HG02623 (cell line): ENCODE measurements around the gene MCM3AP.
"Not testable (repeated sequence)": the region's sequence is repeated elsewhere in the genome, so short reads cannot be mapped to it uniquely, and the experiment has no call there.

Source experiments
- ATAC-seq: cut with Tn5 transposase; IDR thresholded peaks from one replicate; pipeline ENCODE4 v1.9.1; 2021; ENCODE audit warnings: moderate library complexity; ENCODE audit not compliant: unreplicated experiment

Gene MCM3AP

DNA sequence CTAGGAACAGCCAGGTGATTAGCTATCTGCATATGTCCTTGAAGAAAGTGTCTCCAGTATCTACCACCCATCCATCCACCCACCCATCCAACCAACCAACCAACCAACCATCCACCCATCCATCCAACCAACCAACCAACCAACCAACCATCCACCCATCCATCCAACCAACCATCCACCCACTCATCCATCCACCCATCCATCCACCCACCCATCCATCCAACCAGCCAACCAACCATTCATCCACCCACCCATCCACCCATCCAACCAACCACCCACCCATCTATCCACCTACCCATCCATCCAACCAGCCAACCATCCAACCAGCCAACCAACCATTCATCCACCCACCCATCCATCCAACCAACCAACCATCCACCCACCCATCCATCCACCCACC, 26.2 kb upstream of the MCM3AP start:
- no peak for ATAC-seq

DNA sequence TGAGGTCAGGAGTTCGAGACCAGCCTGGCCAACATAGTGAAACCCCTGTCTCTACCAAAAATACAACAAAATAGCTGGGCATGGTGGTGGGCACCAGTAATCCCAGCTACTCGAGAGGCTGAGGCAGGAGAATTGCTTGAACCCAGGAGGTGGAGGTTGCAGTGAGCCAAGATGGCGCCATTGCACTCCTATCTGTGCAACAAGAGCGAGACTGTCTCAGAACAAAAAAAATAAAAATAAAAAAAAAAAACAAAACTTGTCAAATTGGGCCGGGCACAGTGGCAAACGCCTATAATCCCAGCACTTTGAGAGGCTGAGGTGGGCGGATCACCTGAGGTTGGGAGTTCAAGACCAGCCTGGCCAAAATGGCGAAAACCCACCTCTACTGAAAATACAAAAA, 24.8 kb upstream of the MCM3AP start:
- not testable (repeated sequence) for ATAC-seq

DNA sequence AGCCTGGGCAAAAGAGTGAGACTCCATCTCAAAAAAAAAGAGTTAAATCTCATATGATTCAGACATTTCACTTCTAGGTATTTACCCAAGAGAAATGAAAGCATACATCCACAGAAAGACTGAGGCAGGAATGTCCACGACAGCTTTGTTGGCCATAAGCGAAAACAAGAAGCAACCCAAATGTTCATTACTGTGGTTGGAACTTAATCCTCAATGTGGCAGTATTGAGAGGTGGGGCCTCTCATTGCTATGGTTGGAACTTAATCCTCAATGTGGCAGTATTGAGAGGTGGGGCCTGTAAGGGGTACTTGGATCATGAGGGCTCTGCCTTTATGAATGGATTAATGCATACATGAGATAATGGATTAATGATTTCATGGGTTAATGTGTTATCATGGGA, 23.0 kb upstream of the MCM3AP start:
- ATAC-seq: no peak

DNA sequence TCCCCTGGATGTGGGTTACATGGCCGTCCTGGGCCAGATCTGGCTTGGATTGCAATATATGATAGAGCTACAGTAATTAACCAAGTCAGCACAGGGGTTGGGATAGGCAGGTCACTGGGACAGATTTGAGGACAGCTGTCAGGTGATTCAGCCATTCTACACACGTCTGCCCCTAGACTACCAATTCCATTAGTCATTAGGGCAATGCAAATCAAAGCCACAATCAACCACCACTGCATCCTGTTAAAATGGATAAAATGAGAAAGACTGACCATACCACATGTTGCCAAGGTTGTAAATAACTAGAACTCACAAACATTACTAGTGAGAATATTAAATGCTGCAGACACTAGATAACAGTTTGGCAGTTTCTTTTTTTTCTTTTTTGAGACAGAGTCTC, 22.2 kb upstream of the MCM3AP start:
- ATAC-seq: no peak

DNA sequence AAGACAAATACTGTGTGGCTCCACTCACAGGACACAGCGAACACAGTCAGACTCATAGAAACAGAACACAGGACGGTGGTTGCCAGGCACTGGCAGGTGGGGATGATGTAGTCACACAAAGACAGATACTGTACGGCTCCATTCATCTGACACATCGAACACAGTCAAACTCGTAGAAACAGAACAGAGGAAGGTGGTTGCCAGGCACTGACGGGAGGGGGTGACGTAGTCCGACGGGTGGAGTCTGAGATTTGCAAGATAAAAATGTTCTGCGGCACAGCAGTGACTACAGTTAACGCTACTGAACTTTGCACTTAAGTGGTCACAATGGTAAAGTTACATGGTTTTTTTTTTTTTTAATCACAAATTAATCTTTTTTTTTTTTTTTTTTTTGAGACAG, 19.5 kb upstream of the MCM3AP start:
- ATAC-seq: no peak

DNA sequence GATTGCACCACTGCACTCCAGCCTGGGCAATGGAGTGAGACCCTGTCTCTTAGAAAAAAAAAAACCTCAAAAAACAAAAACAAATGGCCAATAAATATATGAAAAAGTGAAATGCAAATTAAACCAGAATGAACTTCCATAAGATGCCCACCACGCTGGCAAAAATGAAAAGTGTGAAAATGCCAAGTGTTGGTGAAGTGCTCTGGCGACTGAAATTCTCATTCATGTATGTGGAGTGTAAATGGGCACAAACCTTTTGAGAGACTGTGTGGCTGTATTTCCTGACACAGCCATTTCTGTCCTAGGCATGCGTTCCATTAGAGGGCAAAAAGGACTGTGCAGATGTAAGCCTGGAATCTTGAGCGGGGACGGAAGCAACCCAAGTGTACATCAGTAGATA, 19.0 kb upstream of the MCM3AP start:
- ATAC-seq: no peak

DNA sequence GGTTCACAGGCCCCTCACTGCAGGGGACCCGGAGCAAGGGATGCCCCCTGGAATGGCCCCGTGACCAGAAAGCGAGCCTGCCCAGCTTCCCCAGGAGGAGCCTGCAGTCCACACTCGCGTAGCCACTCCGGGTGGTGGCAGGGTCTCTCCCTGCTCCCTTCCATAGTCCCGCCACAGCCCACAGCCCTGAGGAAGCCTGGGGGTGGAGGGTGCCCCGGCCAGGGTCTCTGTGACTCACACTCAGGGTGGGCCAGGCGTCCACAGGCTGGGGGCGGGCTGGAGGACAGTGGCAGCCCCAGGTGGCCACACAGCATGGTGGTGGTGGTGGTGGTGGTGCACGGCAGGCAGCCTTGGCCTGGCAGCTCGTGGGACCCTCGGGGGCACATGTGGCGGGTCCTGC, 16.3 kb upstream of the MCM3AP start:
- no peak for ATAC-seq

DNA sequence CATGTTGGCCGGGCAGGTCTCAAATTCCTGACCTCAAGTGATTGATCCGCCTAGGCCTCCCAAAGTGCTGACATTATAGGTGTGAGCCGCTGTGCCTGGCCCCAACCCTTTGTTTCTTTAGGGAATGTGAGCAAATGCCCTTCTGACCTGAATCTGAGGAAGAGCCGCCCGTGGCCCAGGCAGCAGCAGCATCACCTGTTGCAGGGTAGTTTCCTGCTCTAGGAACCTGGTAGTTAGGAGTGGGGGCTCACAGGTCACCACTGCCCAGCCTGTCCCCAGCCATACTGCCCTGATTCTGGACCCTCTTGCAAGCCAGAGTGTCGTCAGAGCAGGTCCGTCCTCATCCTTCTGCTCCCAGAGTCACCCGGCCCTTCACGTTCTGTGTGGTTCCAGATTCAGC, 13.8 kb upstream of the MCM3AP start:
- no peak for ATAC-seq

DNA sequence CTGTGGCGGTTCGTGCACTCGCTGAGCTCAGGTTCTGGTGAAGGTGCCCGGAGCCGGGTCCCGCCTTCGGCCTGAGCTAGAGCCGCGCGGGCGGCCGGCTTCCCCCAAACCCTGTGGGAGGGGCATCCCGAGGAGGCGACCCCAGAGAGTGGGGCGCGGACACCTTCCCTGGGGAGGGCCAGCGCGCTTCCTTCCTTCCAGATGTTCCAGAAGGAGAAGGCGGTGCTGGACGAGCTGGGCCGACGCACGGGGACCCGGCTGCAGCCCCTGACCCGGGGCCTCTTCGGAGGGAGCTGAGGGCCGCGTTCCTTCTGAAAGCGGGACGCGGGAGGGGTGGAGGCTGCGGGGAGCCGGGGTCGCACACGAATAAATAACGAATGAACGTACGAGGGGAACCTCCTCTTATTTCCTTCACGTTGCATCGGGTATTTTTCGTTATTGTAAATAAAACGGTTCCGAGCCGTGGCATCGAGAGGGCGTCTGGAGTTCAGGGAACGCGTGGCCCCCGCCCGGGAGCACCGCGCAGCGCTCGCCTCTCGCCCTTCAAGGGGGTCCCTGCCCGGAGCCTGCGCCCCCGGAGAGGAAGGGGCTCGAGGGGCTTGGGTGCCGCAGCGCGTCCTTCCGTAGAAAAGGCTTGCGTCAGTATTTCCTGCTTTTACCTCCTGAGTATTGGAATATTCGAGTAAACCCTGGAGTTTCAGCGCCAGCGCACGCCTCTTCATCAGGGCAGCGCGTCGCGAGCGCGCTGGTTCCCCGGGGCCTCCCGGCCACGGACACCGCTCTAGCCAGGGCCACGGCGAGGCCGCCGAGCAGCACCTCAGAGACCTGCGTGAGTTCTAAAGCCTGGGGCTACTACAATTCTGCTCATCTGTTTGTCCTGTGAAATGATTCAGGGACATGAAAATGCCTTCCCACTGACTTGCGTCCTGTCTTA, 12.2 kb upstream of the MCM3AP start:
- ATAC-seq: no peak

DNA sequence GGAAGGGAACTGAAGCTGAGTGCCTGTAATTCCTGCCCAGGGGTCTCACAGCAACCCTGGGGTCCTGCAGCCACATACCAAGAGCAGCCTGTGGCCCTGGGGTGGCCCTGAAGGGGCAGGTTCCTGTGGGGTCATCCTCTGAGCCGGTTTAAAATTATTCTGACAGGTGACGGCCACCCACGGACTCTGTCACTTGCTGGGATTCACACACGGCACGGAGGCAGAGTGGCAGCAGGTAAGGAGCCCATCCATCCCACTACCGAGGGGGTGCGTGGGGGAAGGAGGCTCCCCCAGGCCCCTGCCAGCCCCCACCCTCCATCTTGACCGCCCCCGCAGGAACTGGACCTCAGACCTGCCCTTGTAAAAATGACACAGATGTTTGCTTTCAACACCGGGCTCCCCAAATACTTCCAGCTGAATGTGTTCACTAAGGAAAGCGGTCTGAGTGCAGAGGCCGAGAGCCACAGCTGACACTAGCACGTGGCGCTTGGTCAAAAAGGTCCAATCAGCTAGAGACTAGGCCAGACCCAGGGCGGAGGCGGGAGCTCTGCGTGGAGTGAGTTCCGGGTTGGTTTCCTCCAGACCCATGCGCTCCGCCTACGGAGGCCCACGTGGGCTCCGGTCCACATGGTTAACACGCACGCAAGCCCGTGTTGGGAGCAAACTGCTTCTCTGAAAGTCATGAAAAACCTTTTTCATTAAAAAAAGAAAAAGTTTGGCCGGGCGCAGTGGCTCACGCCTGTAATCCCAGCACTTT, 10.8 kb upstream of the MCM3AP start:
- no peak for ATAC-seq

DNA sequence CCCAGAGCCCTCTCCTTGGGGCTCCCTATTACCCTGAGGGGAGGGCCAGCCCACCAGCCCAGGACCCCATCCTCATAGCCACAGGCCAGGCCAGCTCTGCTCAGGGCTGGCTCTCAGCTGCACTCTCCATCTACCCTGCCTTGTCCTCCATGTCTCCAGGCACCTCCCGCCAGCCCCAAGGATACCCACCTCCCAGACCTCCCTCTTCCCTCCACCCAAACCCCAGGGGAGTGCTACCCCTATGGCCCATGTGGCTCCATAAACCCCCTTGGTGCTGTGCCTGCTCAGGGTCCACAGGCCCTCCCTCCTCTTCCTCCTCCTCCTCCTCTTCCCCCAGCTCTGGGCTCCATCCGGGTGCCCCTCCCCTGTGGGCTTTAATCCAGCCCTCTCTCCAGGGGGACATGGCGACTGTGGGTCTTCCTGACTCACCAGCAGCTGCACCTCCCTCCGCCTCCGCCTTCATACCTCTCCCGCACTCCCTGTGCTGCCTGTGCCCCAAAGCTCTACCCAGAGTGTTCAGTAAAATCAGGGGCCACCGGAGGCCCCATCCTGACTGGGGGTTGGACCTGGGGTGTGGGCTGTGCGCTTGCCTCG, 9.9 kb upstream of the MCM3AP start:
- ATAC-seq: no peak

DNA sequence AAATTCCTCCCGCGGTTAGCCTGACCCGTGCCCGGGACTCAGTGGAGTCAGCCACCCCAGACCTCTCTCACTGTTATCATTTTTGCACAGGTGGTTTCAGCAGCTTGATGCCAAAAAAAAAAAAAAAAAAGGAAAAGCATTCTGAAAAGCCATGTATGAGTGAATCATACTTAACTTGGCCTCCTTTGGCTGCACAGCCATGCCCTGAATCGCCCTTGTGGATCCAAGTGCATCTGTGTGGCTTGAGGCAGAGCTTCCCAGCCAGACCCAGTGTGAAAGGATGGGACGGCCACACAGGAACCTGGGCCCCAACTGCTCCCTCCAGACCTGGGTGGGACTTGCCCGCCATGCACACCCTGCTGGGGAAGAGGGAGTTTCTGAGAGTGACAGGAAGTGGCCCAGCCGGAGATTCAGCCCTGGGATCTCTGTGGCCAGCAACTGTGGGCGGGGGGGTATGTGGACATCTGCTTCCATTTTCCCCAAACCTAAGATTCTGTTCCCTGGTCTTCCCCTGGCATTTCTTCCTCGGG, 9.3 kb upstream of the MCM3AP start:
- ATAC-seq: no peak

DNA sequence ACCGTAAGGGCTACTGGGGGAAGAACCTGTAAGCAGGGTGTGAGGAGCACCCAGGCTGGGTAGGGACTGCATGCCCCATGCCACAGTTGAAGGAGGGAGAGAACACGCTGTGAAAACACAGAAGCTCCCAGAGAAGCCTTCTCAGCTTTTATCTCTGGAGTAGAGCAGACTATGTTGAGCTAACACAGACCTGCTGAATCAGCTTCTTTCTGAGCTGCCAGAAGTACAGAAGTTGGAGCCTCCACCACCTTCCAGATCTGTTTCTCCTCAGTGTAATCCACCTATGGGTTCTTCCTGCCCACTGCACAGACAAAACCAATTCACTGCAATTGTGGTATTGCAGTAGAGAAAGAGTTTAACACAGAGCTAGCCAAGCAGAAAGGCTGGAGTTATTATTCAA, 6.2 kb upstream of the MCM3AP start:
- no peak for ATAC-seq

DNA sequence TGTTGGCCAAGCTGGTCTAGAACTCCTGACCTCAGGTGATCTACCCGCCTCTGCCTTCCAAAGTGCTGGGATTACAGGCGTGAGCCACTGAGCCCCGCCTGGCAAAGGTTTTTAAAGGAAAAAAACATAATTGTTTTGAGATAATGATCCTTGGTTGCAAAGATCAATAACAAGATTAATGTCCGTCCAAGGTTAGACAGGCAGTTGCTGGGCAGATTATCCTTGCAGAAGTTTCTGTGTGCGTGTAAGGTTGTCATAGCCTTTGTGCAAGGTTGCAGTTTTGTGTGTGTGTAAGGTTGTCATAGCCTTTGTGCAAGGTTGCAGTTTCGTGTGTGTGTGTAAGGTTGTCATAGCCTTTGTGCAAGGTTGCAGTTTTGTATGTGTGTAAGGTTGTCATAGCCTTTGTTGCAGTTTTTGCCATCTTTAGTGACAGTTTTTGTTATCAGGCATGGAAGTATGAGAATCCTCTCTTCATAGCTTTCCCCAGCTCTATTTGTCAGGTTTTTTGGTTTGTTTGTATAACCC, 4.3 kb upstream of the MCM3AP start:
- ATAC-seq: no peak

DNA sequence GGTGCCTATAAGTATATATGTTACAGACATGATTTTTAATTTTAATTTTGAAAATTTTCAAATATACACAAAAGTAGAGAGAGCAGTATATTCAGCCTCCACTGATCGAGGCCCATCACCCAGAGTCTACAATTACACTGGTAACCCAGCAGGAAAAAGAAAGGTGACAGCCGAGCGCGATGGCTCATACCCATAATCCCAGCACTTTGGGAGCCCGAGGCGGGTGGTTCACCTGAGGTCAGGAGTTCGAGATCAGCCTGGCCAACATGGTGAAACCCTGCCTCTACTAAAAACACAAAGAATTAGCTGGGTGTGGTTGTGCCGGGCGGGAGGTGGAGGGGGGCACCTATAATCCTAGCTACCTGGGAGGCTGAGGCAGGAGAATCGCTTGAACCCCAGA, 2.1 kb upstream of the MCM3AP start:
- ATAC-seq: no peak

DNA sequence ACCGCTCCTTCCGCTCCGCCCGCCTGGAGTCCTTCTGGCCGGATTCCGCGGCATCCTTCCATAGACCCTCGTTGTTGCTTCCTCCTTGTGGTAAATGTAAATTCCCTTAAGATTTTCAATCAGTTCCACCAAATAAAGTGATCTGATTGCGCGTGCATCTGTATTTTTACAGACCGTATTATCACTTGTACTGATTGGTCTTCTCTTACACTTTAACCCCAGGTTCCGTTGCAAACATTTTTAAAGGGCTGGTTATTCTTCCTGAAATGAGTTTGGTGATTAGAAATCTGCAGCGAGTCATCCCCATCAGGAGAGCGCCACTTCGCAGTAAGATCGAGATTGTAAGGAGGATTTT, 1.2 kb upstream of the MCM3AP start:
- ATAC-seq: no peak

DNA sequence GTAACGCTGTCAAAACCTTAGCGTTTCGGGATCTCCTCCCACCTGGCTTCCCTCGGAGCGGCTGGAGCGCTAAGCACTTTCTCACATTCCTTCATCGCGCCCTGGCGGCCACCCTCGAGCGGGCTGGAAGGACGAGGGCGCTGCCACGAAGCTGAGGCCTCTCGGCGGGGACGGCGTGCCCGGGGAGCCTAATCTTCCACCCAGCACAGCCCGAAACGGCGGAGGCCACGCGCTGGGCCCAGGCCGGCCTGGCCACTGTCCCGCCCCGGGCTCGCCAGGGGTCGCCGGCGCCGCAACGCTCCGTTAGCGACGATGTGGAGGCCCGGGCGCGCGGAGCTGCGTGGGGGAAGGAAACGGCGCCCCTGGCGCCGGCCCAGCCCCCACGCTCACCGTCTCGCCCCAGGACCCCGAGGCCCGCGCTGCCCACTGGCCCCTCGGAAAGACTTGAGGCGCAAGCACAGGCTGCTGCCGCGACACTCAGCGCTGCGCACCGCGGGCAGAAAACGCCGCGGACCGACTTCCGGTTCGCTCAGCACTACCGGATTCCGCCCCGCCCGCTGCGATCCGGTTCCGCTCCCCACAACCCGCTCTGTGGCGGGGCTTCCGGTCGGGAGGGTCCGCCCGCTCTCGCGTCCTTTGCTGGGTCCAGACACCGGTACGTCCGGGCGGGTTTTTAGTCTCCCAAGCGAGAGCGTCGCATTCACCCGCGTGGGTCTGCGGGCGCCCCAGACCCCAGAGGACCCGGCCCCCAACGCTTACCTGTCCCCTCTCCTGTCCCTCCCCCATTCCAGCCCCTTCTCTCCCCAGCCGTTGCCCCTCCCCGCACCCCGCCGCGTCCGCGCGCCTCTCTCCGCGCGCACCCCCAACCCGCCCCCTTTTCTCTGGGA, 593 bp upstream of the MCM3AP start, which contains the start of gene YBEY:
Gene YBEY, plus strand, starts transcription at position 582 of the 887 bp plus-strand sequence. CDS start 572 bp downstream, outside the sequence.
- peak; percentile 78 for ATAC-seq

DNA sequence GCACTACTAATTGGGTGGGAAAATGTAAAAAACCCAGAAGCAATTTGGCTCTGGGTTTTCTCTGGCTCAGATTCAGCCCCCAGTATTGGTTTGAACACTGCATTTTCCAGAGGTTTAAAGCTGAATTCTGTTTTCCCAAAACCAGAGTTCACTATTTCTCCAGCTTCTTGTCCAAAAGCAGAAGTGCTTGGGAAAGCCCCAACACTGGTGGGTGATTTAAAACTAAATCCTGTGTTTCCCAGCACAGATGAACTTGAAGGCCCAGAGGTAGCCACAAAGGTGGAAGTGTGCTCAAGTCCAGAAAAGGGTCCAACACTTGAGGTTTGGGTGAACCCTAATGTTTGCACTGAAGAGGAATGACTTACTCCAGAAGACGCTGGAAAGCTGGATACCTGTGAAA, 678 bp downstream of the MCM3AP start:
- ATAC-seq: no peak

DNA sequence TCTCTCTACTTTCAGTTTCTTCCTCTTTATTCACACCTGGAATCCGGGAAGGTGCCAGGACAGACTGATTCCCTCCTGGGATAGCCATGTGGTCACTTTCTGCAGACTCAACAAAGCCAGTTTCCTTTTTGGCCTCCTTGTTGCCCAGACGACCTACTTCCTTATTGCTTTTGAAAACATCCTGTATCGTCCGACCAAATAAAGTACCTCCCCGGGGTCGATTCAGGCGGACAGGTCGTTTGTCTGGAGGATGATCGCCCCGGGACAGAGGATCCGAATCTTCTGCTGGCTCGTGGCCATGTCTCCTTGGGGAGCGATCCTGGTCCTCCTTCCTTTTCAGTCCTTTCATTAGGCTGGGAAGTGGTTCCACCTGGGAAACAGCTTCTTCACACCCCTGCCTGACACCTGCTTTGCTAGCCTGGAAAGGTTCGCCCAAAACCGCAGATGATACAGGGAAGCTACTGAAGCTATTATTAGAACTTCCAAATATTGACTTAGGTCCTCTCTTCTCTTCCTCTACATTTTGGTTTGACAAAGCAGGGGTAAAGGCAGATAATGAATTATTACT, 1.2 kb downstream of the MCM3AP start:
- ATAC-seq: no peak

DNA sequence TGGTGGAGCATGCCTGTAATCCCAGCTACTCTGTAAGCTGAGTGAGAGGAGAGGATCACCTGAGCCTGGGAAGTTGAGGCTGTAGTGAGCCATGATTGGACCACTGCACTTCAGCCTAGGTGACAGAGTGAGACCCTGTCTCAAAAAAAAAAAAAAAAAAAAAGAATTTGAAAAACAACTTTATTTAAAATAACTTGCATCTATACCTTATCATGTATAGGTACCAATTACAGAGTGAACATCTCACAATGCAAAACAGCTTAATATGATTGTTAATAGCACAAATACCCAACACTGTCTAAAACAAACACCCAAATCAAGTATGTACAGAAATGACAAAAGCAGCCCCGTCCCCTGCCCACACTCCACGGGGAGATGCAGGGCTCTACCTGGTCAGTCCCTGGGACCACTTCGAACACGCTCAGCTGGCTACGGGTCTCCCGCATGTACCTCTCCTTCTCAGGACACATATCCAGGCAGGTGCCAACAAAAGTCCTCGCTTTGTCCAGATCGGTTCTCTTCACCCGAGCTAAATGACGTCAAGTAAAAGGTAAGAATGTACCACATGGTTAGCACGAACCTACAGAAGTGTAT, 10.5 kb downstream of the MCM3AP start:
- no peak for ATAC-seq
